Measurements from ENCODE around the gene MYH3. TPM values are rescaled to one million over a fixed set of nuclear protein-coding genes. Genes with fewer than 3 reads are reported as not detected.

Gene MYH3
- total RNA-seq, 1 experiment from 2014 or later = 0.71 TPM

DNA sequence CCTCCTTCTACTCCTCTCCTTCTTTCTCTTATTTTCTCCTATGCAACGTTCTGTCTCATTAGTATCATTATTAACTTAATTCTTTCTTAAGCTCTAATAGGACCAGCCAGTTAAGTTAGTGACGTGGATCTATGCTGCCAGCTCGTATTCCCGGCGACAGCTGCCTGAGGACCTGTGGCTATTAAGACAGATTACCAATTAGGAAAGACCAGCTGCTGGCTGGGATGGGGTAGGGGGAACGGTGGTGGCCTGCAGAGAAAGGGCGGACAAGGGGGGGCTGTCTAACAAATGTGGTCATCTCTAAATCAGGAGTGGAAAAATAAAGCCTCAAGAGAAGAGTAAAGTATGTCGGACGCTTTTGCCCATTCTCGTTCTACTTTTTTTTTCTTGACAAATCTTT is 770 bp upstream of the MYH3 start:
- DNase-seq (ENCODE audit: low read depth, low spot score) = no peak
- in situ Hi-C loops (cut with HindIII; ENCODE audit: low pct_unique_long_range_greater_than_20kb, low sequenced_read_pairs) = no loop called here

DNA sequence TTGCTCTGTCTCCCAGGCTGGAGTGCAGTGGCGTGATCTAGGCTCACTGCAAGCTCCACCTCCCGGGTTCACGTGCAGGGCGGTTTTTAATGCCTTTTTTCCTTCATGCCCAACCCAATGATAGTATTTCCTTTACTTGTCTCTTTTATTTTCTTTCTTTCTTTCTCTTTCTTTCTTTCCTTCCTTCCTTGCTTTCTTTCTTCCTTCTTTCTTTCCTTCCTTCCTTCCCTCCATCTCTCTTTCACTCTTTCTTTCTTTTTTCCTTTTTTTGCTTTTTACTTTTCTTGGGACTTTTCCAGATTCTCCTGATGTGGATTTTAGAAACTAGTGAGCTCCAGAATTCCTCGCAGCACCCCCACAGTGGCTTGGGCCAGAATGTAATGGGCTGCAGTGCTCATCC is 3.1 kb downstream of the MYH3 start:
- in situ Hi-C loops (cut with HindIII; ENCODE audit: low pct_unique_long_range_greater_than_20kb, low sequenced_read_pairs) = no loop called here
- DNase-seq (ENCODE audit: low read depth, low spot score) = no peak

DNA sequence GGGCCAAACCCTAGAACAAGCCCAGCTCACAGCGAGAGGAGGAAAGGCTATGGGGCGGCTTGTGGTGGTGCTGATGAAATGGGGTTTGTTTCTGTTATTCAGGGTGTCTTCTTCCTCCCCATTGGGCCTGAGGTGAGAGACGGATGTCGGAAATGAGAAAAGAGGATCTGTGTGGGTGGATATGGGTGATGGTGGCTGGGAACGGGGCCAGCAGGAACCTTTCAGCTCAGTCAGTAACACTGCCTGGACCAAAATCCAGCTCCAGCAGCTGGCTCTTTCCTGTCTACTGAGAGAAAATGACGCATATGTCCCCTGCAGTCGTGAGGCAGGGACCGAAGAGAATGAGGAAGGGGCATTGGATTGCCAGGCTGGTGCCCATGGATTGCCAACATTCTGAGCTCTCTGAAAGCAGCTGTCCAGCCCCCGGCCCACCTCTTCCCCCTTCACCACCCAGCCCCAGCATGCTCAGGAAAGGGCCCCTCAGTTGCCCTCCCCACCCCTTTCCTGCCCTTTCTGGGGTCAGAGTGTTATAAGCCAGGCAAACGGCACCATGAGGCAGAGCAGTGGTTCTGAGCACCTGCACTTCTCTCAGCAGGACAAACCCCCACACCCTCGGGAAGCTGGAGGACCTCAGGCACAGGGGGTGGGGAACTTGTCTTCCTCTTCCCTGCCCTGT is 4.0 kb downstream of the MYH3 start:
- no peak for DNase-seq (ENCODE audit: low read depth, low spot score)
- in situ Hi-C loops (cut with HindIII; ENCODE audit: low pct_unique_long_range_greater_than_20kb, low sequenced_read_pairs) = no loop called here

DNA sequence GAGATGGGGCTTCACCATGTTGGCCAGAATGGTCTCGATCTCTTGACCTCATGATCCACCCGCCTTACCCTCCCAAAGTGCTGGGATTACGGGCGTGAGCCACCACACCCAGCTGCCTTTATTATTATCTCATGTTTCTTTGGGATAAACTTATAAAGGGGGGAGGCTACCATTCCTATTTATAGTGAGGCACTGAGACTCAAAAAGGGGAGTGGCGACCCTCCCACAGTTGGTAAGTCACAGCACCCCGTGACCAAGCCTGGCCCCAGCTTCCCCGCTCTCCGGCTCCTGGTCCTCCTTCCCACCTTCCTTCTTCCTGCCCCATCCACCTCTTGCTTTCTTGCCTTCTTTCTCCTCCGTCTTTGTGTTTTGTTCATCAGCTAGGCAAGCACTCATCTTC is 5.2 kb downstream of the MYH3 start:
- in situ Hi-C loops (cut with HindIII; ENCODE audit: low pct_unique_long_range_greater_than_20kb, low sequenced_read_pairs) = no loop called here
- no peak for DNase-seq (ENCODE audit: low read depth, low spot score)

DNA sequence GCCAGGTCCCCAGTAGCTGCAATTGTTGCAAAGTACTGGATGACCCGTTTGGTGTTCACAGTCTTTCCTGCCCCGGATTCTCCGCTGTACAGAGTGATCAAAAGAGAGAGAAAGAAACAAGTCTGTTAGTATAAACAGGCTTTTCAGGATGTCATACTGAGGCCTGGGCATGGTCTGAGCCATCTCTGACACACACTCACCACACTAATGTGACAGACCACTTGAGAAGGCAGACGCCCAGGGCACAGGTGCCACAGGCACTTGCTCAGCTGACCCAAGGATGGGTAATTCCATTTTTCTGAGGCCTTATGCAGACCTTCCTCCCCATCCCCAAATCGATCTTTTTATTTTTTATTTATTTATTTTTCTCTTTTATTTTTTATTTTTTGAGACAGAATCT is 7.5 kb downstream of the MYH3 start:
- DNase-seq (ENCODE audit: low read depth, low spot score) = no peak
- in situ Hi-C loops (cut with HindIII; ENCODE audit: low pct_unique_long_range_greater_than_20kb, low sequenced_read_pairs) = no loop called here

DNA sequence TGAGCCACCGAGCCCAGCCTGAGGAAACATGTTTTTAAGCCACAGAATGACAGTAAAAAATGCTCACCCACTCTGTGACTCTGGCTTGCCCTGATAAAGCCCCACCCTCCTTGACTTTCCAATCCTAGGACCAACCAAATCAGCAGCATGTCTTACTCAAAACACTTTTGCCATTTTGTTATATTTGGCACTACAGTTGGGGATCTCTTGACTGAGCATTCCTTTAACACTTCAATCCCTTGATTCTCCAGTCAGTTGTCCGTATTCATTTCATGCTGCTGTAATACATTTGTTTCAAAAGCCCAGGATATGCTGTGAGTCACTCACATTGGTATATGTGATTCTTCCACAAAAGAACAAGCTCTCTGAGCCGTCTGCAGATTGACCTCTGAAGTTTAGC is 8.2 kb downstream of the MYH3 start:
- DNase-seq (ENCODE audit: low read depth, low spot score) = no peak
- in situ Hi-C loops (cut with HindIII; ENCODE audit: low pct_unique_long_range_greater_than_20kb, low sequenced_read_pairs) = no loop called here

DNA sequence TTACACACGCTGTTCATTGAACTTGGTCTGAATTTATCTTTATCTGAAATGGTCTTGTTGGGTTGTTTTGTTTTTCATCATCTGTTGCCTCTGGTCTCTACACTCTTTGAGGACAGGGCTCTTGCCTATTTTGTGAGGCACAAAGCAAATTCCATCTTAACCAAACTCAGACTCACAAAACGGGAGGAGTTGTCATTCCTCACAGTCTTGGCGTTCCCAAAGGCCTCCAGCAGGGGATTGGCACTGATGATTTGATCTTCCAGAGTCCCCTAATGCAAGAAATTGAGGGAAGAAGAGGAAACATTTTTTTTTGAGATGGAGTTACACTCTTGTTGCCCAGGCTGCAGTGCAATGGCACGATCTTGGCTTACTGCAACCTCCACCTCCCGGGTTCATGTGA is 8.7 kb downstream of the MYH3 start:
- no peak for DNase-seq (ENCODE audit: low read depth, low spot score)
- in situ Hi-C loops (cut with HindIII; ENCODE audit: low pct_unique_long_range_greater_than_20kb, low sequenced_read_pairs) = no loop called here

DNA sequence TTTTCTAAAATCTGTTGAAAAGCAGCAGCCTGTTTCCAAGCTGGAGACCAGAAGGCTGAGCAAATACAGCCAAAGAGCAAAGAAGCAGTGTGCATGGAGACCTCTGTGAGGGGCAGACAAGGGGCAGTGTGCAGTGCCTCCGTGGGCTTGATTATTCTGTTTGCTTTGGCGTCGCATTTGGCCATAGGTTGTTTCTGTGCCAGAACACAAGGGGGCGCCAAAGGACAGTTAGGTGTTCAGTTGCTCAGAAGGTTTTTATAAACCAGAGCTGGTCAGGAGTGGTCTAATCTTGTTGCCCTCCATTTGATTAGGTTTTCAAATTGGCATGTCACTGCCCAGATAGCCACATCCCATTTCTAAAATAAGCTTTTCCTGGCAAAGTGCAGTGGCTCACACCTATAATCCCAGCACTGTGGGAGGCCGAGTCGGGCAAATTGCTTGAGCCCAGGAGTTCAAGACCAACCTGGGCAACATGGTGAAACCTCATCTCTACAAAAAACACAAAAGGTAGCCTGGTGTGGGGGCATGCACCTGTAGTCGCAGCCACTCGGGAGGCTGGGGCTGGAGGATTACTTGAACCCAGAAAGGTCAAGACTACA is 10.6 kb downstream of the MYH3 start:
- in situ Hi-C loops (cut with HindIII; ENCODE audit: low pct_unique_long_range_greater_than_20kb, low sequenced_read_pairs) = no loop called here
- peak; percentile 79 for DNase-seq (ENCODE audit: low read depth, low spot score)

DNA sequence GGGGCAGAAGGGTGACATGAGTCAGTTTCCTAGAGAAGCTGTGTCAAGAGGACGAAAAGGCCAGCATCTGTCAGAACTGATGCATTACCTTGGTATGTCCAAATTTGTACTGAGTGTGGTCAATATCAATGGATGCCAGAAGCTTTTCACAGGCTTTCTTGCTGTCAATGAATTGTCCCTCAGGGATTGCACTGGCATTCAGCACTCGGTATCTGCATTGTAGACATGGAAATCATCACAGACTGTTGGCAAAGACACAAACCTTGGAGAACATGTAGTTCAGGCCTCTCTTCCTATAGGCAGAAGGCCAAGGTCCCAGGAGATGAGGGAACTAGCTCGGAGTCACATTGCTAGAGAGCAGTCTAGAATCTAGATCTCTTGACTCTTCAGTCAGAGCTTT is 16.6 kb downstream of the MYH3 start:
- no peak for DNase-seq (ENCODE audit: low read depth, low spot score)
- in situ Hi-C loops (cut with HindIII; ENCODE audit: low pct_unique_long_range_greater_than_20kb, low sequenced_read_pairs) = no loop called here

DNA sequence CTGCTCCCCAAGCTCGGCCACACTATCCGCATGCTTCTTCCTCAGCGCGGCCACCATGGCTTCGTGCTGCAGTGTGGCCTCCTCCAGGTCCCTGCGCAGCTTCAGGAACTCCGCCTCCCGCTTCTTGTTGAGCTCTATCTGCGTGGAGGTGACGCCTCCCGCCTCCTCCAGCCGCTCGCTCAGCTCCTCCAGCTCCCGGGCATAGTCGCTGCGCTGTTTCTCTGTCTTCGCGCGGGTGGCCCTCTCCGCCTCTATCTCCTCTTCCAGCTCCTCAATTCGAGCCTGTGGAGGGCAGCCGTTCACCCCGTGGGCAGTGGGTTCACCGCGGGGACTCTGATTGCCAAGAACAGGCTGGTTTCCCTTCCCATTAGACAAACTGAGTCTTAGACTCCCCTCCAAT is 19.0 kb downstream of the MYH3 start:
- DNase-seq (ENCODE audit: low read depth, low spot score) = no peak
- in situ Hi-C loops (cut with HindIII; ENCODE audit: low pct_unique_long_range_greater_than_20kb, low sequenced_read_pairs) = no loop called here

DNA sequence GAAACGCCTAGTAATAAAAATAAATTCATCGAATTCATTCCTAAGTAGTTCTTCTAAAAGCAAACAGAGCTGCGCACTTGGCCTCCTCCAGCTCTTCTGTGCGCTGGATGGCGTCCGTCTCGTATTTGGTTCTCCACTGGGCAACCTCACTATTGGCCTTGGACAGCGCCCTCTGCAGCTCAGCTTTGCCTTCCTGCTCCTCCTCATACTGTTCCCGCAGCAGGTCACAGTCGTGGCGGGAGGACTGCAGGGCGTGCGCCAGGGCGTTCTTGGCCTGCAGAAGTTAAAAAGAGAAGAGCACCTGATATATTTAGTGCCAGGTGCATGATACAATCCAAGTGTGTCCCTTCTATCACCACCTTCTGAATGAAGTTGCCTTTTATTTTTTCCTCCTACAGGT is 21.8 kb downstream of the MYH3 start:
- DNase-seq (ENCODE audit: low read depth, low spot score) = no peak
- in situ Hi-C loops (cut with HindIII; ENCODE audit: low pct_unique_long_range_greater_than_20kb, low sequenced_read_pairs) = no loop called here

DNA sequence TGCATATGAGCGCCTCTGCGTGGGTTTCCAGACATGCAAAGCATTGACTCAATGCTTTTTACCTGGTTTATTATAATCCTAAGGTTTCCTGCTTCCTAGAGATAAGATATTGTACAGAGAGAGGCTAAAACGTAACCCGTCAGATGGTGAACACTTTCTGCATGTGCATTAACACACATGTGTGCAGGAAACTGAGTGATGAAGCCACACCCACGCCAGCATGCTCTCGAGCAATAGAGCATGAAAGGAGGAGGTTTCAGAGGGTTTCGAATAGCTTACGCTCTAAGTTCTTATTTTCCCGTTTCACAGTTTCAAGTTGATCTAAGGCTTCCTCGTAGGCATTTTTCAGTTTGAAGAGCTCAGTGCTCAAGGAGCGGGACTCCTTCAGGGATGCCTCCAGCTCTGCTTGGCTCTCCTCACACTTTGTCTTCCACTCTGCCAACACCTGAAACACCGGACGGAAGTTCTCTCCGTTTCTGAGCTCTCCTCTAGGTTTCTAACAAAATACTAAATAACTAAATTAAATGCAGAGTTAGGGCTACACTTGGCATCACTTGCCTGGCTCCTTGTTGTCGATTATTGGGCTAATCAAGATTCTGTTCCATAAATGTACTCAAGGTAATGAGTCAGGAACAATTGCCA is 23.2 kb downstream of the MYH3 start:
- no peak for DNase-seq (ENCODE audit: low read depth, low spot score)
- in situ Hi-C loops (cut with HindIII; ENCODE audit: low pct_unique_long_range_greater_than_20kb, low sequenced_read_pairs) = no loop called here

DNA sequence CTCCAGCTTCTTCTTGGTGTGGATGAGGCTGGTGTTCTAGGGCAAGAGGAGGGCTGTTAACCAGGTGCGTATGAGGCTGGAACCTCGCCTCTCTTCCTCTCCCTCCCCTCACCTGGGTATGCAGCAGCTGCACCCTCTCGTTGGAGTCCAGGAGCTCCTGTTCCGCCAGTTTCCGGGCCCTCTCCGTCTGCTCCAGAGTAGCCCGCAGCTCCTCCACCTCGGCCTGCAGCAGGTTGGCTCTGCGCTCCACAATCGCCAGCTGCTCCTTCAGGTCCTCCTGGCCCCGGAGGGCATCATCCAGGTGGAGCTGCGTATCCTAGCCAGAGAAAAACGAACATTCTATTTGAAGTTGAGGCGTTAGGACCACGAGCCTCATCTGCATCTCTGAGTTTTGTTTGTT is 25.4 kb downstream of the MYH3 start:
- in situ Hi-C loops (cut with HindIII; ENCODE audit: low pct_unique_long_range_greater_than_20kb, low sequenced_read_pairs) = no loop called here
- DNase-seq (ENCODE audit: low read depth, low spot score) = no peak

DNA sequence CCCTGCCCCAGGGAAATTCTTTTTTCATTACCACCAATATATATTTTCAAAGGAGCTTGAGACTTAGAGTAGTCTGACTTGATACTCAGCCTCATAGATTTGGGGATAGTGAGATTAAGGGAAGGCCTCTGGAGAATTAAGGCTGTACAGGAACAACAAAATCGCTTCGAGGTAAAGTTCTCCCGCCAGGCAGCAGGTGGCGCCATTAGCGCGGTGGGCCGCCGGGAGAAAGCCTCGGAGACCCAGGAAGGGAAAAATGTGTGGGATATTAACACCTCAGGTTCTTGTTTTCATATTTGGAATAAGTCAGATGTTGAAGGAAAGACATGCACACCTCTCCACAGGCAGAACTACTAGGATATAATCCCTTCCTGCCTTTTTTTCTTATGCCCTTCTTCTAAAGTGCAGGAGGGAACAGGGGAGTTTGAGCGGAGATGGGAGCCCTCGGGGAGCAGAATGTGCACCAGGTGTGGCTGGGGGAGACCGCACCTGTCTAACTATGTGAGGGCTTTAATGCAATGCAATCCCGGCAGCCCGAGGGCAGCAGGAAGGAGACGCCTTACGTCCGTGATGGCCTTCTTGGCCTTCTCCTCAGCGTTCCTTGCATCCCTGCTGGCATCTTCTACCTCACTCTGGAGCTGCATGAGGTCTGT is 25.9 kb downstream of the MYH3 start:
- in situ Hi-C loops (cut with HindIII; ENCODE audit: low pct_unique_long_range_greater_than_20kb, low sequenced_read_pairs) = no loop called here
- DNase-seq (ENCODE audit: low read depth, low spot score) = peak; percentile 51

DNA sequence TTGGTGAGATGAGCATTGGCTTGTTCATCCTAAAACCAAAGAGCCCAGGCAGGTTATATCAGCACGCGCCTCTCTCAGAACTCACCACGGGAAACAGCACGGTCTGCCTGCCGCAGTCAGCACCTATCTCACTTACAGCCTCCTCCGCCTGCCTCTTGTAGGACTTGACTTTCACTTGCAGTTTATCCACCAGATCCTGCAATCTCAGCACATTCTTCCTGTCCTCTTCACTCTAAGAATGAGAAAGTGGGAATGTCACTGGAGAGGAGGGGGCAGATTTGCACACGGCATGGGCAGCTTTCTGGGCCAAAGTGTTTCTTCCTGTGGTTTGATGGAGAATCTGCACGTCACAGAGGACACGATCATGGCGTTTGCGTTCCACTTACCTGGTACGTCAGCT is 27.4 kb downstream of the MYH3 start:
- in situ Hi-C loops (cut with HindIII; ENCODE audit: low pct_unique_long_range_greater_than_20kb, low sequenced_read_pairs) = no loop called here
- no peak for DNase-seq (ENCODE audit: low read depth, low spot score)

DNA sequence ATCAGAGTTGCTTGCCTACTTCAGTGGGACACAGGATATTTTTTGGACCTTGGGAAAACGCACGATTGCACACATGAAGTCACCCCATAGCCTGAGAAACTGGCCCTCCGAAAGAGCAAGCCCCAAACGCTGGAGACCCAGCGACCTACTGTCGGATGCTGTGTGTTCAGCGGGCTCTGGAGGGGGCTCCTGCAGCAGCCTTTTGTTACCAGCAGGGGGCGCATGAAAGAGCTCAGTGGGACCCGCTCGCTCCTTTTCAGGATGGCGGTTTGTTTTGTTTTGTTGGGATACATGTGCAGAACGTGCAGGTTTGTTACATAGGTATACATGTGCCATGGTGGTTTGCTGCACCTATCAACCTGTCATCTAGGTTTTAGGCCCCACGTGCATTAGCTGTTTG is 28.4 kb downstream of the MYH3 start:
- no peak for DNase-seq (ENCODE audit: low read depth, low spot score)
- in situ Hi-C loops (cut with HindIII; ENCODE audit: low pct_unique_long_range_greater_than_20kb, low sequenced_read_pairs) = no loop called here

DNA sequence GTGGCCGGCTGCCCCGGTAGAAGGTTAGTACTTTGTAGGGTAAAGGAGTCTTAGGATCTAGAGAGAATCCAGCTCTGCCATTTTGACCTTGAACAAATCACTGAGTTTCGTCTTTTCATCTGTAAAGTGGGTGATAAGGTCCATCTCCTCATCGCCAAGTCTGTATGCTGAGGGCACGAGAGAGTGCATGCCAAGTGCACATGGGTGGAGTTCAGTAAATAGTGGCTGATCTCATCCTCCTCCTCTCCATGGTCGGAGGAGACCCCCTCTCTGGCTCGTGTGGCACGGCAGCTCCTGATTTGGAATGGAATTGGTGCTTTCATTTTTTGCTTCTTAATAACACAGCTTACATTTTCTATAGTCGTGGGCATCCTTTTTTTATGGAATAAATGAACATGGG is 30.7 kb downstream of the MYH3 start:
- in situ Hi-C loops (cut with HindIII; ENCODE audit: low pct_unique_long_range_greater_than_20kb, low sequenced_read_pairs) = no loop called here
- no peak for DNase-seq (ENCODE audit: low read depth, low spot score)

DNA sequence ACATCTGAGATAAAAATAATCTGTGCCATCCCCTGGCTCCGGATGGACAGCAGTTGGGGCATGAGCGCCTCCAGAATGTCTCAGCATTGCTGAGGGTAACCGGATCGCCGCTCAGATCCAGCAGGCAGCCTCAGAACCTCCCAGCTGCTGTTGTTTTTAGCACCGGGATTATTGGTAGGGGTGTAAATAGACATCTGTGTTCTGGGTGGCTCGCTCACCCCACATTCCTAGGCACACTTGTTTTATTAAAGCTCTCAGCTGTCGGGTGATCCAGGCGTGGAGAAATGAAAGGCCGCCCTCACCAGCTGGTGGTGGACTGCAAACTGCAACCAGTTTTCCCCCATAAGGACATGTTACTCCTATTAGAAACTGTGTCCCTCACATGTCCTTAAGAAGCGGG is 32.1 kb downstream of the MYH3 start:
- in situ Hi-C loops (cut with HindIII; ENCODE audit: low pct_unique_long_range_greater_than_20kb, low sequenced_read_pairs) = no loop called here
- no peak for DNase-seq (ENCODE audit: low read depth, low spot score)
